Measurements from ENCODE around the gene MB21D2.

MB21D2 gene

DNA sequence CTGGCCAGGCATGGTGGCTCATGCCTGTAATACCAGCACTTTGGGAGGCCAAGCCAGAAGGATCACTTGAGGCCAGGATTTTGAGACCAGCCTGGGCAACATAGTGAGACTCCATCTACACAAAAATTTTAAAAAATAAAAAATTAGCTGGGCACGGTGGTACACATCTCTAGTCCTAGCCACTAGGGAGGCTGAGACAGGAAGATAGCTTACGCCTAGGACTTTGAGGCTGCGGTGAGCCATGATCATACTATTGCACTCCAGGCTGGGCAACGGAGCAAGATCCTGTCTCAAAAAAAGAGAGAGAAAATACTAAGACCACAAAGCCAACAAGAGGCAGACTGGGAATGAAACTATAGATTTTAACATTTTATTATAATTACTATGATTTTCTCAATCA lies 4.1 kb downstream of the MB21D2 start:
- no peak overlapping the region for H3K4me3 Mint-ChIP-seq
- peaks cover 13% of the 10 kb centered on the region for H3K27me3 Mint-ChIP-seq
- H3K4me1 Mint-ChIP-seq (ENCODE audit: low read depth), result peaks cover 21% of the 10 kb centered on the region
- H3K27ac Mint-ChIP-seq, result no peak overlapping the region
- no peaks in the 10 kb centered on the region for H3K9me3 Mint-ChIP-seq (ENCODE audit: low read depth)
- H3K36me3 Mint-ChIP-seq, result no peaks in the 10 kb centered on the region

DNA sequence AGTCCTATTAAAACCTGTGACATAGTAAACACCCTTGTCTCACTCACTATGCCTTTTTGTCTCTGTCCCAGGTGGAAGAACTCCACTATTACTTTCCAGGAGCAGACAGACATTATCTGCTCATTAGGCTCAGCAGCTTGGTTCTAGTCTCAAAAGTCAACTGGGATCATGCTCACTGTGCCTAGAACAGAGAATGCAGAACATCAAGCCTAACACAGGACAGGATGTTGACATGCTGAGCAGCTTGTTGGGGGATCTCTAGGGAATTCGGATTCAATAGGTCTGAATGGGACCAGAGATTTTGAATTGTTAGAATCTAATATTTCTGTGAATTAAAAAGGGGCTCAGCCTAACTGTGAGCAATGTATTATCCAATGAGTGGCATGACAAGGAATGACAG lies 6.4 kb downstream of the MB21D2 start:
- no peak overlapping the region for H3K4me3 Mint-ChIP-seq
- no peak overlapping the region for H3K27ac Mint-ChIP-seq
- H3K9me3 Mint-ChIP-seq (ENCODE audit: low read depth), result no peaks in the 10 kb centered on the region
- H3K27me3 Mint-ChIP-seq, result peaks cover 10% of the 10 kb centered on the region
- H3K4me1 Mint-ChIP-seq (ENCODE audit: low read depth), result peaks cover 20% of the 10 kb centered on the region
- H3K36me3 Mint-ChIP-seq, result peaks cover 2% of the 10 kb centered on the region

DNA sequence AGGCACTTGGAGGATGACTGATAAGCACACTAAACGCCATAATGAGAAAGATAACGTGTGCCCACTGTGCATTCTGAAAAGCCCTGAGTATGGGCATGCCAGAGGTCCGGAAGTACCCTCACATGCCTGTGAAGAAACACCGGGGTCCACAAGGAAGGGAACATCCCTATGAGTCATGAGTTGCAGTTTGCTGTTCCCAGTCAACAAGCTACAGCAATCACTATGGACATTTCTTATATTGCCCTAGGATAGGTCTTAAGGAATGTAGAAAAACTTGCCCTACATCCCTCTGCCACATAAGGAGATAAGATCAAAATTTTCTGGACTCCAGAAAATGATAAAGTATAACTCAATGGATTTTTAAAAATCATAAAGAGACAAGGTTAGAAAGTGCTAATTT lies 9.9 kb downstream of the MB21D2 start:
- peaks cover 4% of the 10 kb centered on the region for H3K9me3 Mint-ChIP-seq (ENCODE audit: low read depth)
- H3K36me3 Mint-ChIP-seq, result peaks cover 2% of the 10 kb centered on the region
- peaks cover 13% of the 10 kb centered on the region for H3K4me1 Mint-ChIP-seq (ENCODE audit: low read depth)
- H3K27me3 Mint-ChIP-seq, result no peaks in the 10 kb centered on the region
- H3K27ac Mint-ChIP-seq, result no peak overlapping the region
- H3K4me3 Mint-ChIP-seq, result no peak overlapping the region

DNA sequence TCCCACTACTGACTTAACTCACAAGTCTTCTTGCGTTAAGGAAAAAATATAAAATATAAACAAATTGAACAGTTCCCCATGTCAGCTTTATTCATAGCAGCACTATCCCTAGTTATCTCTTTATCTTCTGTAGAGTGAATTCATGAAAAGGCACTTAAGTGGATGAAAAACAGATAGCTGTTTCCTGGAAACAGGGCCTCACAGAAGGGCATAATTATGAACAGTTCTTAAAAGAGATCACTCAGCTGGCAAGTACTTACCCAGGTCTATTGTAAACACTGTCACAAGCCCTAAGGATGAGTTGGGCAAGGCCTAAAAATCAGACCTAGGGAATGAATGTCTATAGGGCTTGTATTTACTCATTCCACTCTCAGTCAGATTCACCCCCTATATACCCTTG lies 10.7 kb downstream of the MB21D2 start:
- Mint-ChIP-seq H3K27me3 (no peaks in the 10 kb centered on the region), H3K4me3 (no peak overlapping the region), H3K9me3 (ENCODE audit: low read depth) (peaks cover 6% of the 10 kb centered on the region), H3K27ac (no peak overlapping the region), H3K36me3 (peaks cover 2% of the 10 kb centered on the region), H3K4me1 (ENCODE audit: low read depth) (peaks cover 13% of the 10 kb centered on the region)

DNA sequence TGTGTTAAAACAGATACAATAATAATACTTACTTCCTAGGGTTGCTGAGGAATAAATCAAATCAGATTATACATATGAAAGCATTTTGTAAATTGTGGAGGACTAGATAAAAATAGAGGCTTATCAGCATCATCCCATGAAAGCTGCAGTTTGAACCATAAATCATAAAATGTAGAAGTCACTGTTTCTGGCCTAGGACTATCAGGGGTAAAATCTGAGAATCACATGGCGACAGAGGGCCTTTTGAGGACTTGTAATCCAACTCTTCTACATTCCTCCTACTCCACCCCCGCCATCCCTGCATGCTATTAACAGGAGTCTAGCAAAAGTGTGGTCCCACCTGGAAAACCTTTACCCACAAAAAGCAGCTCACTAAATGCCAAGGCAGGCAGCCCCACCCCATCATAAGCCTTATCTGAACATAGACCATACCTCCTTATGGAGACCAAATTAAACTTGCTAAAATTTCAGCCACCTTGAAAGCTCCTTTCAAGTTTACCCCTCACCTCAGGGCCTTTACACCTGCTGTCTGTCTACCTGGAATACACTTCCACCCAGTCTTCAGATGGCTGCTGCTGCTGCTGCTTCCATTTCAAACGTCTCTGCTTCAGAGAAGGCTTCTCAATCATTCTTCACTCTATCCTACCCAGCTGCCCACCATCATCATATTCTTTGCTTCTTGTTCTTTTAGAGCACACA lies 11.5 kb downstream of the MB21D2 start:
- H3K36me3 Mint-ChIP-seq, result peaks cover 2% of the 10 kb centered on the region
- no peak overlapping the region for H3K27ac Mint-ChIP-seq
- peaks cover 6% of the 10 kb centered on the region for H3K9me3 Mint-ChIP-seq (ENCODE audit: low read depth)
- H3K4me3 Mint-ChIP-seq, result no peak overlapping the region
- peaks cover 13% of the 10 kb centered on the region for H3K4me1 Mint-ChIP-seq (ENCODE audit: low read depth)
- no peaks in the 10 kb centered on the region for H3K27me3 Mint-ChIP-seq

DNA sequence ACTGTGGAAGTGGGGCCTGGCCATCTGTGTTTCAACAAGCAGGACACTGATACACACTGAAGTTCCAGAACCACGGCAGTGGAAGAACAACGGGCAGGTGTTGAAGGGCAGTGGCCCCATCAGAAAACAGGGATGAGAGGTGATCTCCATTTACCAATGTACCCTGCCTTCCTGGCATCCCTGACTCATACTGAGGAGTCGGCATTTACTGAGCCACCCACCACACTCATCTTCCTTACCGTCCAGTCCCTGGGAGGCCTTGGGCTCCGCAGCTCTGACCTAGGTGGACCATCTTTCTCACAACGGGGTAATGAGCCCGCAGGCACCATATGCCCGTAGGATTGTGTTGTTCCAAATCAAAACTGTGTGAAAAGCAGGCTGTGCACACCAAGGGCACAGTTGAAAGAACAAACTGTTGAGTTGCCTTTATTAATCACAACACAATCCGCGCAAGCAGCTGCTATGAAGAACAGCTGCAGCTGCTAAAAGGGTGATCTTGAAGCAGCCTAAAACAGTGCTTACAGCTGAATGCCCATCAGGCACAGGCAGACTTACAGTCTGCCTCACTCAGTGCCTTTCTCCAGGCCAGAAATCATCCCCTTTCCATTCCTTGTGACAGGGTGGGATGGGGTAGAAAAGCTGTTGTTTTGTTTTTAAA lies 12.9 kb downstream of the MB21D2 start:
- Mint-ChIP-seq H3K9me3 (ENCODE audit: low read depth) (peaks cover 6% of the 10 kb centered on the region), H3K27me3 (no peaks in the 10 kb centered on the region), H3K27ac (no peak overlapping the region), H3K36me3 (peaks cover 2% of the 10 kb centered on the region), H3K4me1 (ENCODE audit: low read depth) (peaks cover 14% of the 10 kb centered on the region), H3K4me3 (no peak overlapping the region)

DNA sequence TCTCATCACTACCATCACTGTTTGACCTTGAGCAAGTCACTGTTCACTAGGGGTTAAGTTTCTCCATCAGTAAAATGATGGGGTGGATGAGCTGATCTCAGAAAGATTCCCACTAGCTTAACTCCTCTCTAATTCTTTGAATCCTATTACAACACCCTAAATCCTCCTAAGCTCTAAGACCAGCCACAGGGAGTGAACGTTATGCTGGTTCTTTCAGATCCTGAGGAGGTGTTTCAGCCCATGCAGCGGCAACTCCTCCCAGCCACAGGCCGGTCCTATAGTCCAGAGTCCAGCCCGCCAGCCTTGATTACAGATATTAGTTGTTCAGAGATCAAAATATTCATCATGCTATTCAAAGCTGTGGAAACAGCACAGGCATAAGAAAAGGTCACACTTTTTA lies 15.1 kb downstream of the MB21D2 start:
- Mint-ChIP-seq H3K4me3 (no peak overlapping the region), H3K4me1 (ENCODE audit: low read depth) (peaks cover 27% of the 10 kb centered on the region), H3K36me3 (no peaks in the 10 kb centered on the region), H3K27me3 (no peaks in the 10 kb centered on the region), H3K27ac (no peak overlapping the region), H3K9me3 (ENCODE audit: low read depth) (peaks cover 6% of the 10 kb centered on the region)

DNA sequence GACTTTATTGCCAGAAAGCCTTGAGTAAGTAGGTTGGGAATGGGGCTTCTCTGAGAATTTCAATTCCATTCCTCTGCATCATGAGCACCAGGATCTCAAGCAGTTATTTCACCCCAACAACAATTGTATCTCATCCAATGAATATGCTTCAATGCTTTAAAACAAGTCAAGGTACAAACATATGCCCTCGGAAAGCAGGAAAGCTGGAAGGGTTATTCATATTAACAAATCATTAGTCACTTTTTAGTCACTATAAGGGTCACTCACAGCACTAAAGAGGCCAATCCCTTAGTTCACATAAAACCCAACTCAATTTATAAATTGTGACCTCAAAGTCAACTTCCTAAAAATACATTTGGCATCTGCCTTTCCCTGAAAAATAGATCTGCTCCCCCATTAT lies 16.2 kb downstream of the MB21D2 start:
- H3K27me3 Mint-ChIP-seq, result no peaks in the 10 kb centered on the region
- no peaks in the 10 kb centered on the region for H3K36me3 Mint-ChIP-seq
- peaks cover 21% of the 10 kb centered on the region for H3K4me1 Mint-ChIP-seq (ENCODE audit: low read depth)
- H3K9me3 Mint-ChIP-seq (ENCODE audit: low read depth), result peaks cover 6% of the 10 kb centered on the region
- H3K4me3 Mint-ChIP-seq, result no peak overlapping the region
- no peak overlapping the region for H3K27ac Mint-ChIP-seq

DNA sequence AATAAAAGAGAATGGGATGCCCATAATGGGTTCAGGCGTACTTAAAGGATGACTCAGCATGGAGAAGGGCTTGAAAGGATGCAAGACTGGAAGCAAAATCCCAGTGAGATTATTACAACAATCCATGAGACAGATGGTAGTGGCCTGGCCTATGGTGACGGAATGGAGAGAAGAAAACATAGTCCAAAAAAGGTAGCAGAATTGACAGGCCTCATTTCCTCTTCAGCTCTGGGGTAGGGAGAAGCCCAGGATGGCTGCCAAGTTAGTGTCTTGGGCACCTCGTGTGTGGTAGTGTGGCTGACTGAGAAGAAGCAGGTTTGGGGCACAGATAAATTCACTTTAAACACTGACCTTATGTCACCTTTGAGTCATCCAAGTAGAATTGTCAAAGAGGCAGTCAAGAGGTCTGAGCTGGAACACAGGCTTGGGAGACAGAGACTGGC lies 18.1 kb downstream of the MB21D2 start:
- H3K4me3 Mint-ChIP-seq, result no peak overlapping the region
- peaks cover 6% of the 10 kb centered on the region for H3K9me3 Mint-ChIP-seq (ENCODE audit: low read depth)
- peaks cover 32% of the 10 kb centered on the region for H3K4me1 Mint-ChIP-seq (ENCODE audit: low read depth)
- no peaks in the 10 kb centered on the region for H3K36me3 Mint-ChIP-seq
- H3K27me3 Mint-ChIP-seq, result peaks cover 6% of the 10 kb centered on the region
- H3K27ac Mint-ChIP-seq, result peak overlapping the region; percentile 1

DNA sequence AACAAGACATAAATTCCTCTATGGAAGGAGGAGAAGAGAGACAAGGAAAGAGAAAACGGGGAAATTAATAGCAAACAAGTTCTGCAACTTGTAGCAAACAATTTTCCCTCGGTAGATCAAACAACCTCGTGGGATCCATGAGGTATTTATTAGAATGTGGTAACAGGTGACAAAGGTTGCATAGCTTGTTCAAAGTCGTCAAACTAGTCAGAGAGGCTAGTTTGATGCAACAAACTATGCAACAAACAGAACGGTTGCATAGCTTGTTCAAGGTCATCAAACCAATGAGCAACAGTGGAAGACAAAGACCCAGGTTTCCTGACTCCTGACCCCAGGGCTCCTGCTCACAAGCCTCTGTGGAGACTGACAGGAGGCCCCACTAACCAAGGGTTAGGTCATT lies 20.7 kb downstream of the MB21D2 start:
- H3K4me3 Mint-ChIP-seq, result no peak overlapping the region
- no peaks in the 10 kb centered on the region for H3K36me3 Mint-ChIP-seq
- peaks cover 50% of the 10 kb centered on the region for H3K4me1 Mint-ChIP-seq (ENCODE audit: low read depth)
- peaks cover 7% of the 10 kb centered on the region for H3K27me3 Mint-ChIP-seq
- no peaks in the 10 kb centered on the region for H3K9me3 Mint-ChIP-seq (ENCODE audit: low read depth)
- no peak overlapping the region for H3K27ac Mint-ChIP-seq

DNA sequence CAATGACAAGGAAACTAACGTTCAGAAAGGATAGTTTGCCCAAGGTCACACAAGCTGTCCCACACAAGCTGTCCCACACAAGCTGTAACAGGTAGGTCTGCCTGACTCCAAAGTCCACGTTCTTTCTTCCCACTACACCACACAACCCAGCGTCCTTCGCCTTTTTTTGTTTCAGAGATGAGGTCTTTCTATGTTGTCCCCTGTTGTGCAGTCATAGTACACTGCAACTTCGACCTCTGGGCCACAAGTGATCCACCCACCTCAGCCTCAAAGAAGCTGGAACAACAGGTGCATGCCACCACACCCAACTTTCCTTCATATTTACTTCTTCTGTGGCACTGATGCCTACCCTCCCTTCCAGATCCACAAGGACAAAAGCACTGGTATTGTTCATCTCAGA lies 21.4 kb downstream of the MB21D2 start:
- H3K9me3 Mint-ChIP-seq (ENCODE audit: low read depth), result no peaks in the 10 kb centered on the region
- peaks cover 55% of the 10 kb centered on the region for H3K4me1 Mint-ChIP-seq (ENCODE audit: low read depth)
- H3K27ac Mint-ChIP-seq, result no peak overlapping the region
- H3K36me3 Mint-ChIP-seq, result no peaks in the 10 kb centered on the region
- H3K27me3 Mint-ChIP-seq, result peaks cover 7% of the 10 kb centered on the region
- no peak overlapping the region for H3K4me3 Mint-ChIP-seq

DNA sequence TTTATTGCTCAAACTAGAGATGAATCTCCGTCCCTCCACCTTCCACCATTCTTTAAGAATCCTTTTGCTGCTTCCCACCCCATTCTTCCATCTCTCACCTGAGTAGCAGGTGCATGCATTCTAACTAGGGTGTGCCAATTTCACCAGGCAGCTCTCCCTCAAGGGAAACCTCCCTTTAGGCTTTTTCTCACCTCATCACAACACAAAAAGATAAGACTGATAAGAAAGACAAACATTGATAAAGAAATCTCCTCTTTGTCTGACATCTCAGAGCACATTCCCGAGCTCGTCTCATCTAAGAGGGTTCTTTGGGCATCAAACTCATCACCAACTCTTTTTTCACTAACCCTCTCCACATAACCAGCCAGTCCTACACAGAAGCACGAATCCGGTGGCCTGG lies 23.0 kb downstream of the MB21D2 start:
- Mint-ChIP-seq H3K27me3 (peaks cover 7% of the 10 kb centered on the region), H3K36me3 (no peaks in the 10 kb centered on the region), H3K27ac (peak overlapping the region; percentile 66), H3K4me1 (ENCODE audit: low read depth) (peaks cover 57% of the 10 kb centered on the region), H3K4me3 (peak overlapping the region; percentile 24), H3K9me3 (ENCODE audit: low read depth) (no peaks in the 10 kb centered on the region)

DNA sequence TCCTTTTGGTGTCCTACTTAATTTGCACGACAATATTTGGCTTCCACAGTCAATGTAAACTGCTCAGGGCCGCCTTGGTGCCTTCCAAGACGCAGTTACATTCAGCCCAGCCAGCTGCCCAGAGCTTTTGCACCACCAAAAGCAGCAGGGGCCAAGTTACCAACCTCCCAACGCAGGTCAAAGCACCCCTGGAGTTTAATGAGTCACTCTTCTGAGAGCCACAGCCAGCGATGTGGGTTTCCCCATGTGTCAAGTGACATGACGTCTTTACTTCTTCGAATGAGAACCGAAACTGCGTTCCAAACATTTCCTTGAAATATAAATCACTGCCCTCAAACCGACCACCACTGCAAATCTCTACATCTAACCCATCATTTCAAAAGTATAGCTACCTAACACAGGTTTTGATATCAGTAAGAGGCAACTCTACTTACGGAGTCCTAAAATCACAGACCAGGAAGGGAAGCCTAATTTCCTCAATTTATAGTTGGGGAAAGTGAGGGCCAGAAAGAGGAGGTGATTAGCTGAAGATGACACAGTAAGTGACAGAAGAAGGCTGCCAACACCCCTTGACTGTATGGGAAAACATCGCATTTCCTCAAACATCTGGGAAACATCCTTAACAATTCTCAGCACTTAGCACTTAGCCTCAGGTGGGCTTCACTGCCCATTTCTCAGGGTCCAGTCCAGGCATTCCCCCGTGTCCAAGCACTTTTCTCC lies 24.5 kb downstream of the MB21D2 start:
- Mint-ChIP-seq H3K27me3 (peaks cover 7% of the 10 kb centered on the region), H3K4me3 (peak overlapping the region; percentile 47), H3K27ac (peak overlapping the region; percentile 72), H3K4me1 (ENCODE audit: low read depth) (peaks cover 44% of the 10 kb centered on the region), H3K36me3 (no peaks in the 10 kb centered on the region), H3K9me3 (ENCODE audit: low read depth) (no peaks in the 10 kb centered on the region)

DNA sequence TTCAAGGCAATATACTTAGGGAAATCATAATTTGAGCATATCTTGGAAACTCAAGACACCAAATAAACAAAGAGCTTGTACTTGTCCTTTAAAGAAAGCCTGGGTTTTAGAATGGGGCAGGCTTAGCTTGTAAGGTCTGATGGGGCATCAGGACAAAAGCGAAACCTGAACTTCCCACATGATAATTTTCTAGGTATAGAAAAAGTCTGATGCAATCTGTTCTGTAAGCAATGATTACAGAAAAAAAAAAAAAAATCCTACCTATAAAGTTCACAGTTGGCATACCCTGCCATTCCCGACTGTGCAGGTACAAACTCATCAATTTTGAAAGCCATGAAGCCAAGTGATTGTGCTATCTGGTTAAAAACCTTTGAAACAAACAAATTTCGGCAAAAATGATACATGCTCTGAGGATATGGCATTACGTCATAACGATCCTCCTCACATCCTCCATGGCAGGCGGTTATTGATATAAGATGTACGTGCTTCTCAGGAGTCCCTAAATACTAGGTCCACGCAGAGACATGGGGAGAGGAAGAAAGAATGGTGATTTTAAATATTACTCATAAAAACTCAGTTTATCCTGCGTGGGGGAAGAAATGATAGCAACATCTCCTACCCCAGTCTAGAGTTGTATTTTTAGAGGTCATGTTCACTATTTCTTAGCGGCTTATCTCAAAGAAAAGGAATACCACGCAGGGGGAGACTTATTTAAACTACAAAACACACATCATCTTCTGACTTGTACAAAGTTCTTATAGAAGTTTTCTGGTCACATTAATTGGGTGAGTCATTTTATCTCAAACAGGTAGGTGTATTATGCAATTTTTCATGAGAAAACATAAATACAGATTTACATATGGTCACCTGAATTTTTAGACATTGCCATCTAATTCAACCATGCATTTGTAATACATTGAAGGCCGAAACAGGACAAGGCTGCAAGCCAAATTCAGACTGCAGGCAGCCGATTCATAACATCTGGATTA lies 27.0 kb downstream of the MB21D2 start:
- Mint-ChIP-seq H3K27ac (no peak overlapping the region), H3K36me3 (no peaks in the 10 kb centered on the region), H3K4me3 (no peak overlapping the region), H3K9me3 (ENCODE audit: low read depth) (no peaks in the 10 kb centered on the region), H3K27me3 (peaks cover 5% of the 10 kb centered on the region), H3K4me1 (ENCODE audit: low read depth) (peaks cover 34% of the 10 kb centered on the region)

All from activated naive CD8-positive, alpha-beta T cell (primary cell).